ENCODE measurements around the gene CDX2. TPM values are rescaled to one million over a fixed set of nuclear protein-coding genes. Genes with fewer than 3 reads are reported as not detected.

CDX2 gene, protein sequence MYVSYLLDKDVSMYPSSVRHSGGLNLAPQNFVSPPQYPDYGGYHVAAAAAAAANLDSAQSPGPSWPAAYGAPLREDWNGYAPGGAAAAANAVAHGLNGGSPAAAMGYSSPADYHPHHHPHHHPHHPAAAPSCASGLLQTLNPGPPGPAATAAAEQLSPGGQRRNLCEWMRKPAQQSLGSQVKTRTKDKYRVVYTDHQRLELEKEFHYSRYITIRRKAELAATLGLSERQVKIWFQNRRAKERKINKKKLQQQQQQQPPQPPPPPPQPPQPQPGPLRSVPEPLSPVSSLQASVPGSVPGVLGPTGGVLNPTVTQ
- not detected in 2 replicates for total RNA-seq

DNA sequence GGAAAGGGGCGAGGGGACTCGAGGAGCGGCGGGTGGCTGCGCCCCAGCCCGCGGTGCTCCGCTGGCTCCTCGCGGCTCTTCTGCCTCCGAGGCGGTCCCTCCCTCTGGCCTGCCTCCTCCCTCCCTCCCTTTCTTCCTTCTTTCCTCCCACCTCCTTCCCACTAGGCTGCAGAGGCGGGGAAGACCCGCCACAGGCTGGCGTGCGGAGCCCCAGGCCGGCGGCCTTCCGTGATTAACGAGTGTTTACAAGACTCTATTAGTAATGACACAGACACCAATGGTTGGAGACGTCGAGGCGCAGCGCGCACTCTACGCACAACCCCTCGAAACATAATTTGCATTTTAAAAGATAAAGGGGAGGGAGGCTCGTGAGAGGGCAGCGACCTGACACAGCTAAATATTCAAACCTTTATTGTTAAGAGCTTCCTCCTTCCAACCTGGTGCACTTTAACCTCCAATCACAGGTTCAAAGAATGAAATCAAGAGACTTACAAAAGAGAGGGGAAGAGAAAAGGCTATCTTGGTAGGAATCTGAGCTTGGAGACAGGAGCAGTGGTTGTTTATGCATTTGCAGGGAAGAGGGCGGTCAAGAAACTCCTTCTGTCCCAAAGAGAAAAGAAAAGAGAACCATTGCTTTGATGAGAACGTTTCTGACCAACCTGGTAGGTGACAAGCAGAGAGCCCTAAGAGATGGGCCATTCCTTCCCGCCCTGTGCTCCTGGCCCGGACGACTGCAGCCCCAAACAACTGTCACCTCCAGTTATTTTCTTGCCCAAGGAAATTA lies at the start of gene CDX2:
TSS of gene CDX2 (minus strand) at position 234 of the 784 bp plus-strand sequence. CDS start 309 bp downstream, outside the sequence.

DNA sequence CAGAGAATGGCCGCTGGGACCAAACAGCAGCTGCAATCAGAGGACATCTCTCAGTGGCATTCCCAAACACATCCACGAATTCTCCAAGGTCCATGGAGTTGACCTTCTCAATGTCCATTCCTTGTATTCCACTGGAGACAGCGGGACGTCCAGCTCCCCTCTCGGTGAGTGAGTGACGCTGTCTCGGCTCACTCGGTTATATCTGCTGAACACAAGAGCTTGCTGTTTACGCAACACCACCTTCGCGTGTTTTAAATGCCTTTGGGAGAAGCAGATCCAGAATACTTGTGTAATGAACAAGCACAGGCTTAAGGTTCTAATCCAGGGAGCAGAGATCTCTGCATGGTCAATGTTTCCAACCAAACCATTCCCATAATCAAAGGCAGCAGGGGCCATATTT lies 19.4 kb upstream of the CDX2 start, which contains the start of gene URAD:
TSS of gene URAD (minus strand) at position 174 of the 400 bp plus-strand sequence. CDS start at position 118, 56 bp downstream.

DNA sequence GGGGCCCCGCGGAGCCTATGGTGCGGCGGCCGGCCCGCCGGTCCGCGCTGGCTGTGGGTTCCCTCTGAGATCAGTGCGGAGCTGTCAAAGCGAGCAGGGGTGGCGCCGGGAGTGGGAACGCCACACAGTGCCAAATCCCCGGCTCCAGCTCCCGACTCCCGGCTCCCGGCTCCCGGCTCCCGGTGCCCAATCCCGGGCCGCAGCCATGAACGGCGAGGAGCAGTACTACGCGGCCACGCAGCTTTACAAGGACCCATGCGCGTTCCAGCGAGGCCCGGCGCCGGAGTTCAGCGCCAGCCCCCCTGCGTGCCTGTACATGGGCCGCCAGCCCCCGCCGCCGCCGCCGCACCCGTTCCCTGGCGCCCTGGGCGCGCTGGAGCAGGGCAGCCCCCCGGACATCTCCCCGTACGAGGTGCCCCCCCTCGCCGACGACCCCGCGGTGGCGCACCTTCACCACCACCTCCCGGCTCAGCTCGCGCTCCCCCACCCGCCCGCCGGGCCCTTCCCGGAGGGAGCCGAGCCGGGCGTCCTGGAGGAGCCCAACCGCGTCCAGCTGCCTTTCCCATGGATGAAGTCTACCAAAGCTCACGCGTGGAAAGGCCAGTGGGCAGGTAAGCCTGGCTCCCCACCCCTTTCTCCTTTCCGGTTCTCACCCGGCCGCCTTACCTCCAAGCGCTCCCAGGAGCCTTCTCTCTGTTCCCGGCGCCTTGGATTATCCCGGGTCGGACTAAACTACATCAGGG lies 49.0 kb downstream of the CDX2 start, which contains the start of gene PDX1:
TSS of gene PDX1 (plus strand) at position 67 of the 743 bp plus-strand sequence. CDS start at position 206, 139 bp downstream.

Other genes starting within 250 kb of the CDX2 start
- gene GSX1, start 176.8 kb downstream of the CDX2 start, total RNA-seq = not detected in 2 replicates
- gene PDX1, start 49.3 kb downstream of the CDX2 start, total RNA-seq = not detected in 2 replicates
- not detected in 2 replicates for gene URAD, start 19.4 kb upstream of the CDX2 start, total RNA-seq
- not detected in 2 replicates for gene FLT3, start 131.3 kb upstream of the CDX2 start, total RNA-seq
- gene PAN3, start 169.2 kb upstream of the CDX2 start, total RNA-seq = 7.4 and 9.8 TPM in 2 replicates